Stimulated activated CD4-positive, alpha-beta T cell treated with anti-CD3 and anti-CD28 coated beads, Interleukin-4, amount 100 ng/mL, for 48 hours (primary cell): ENCODE data around the gene PKD1.

Source experiments
- DNase-seq, 2 donors: peaks; one replicate each; pipeline ENCODE4 v3.0.0-alpha.2; 2020; ENCODE audit warnings: low read depth in 2 of 2

The PKD1 gene

DNA sequence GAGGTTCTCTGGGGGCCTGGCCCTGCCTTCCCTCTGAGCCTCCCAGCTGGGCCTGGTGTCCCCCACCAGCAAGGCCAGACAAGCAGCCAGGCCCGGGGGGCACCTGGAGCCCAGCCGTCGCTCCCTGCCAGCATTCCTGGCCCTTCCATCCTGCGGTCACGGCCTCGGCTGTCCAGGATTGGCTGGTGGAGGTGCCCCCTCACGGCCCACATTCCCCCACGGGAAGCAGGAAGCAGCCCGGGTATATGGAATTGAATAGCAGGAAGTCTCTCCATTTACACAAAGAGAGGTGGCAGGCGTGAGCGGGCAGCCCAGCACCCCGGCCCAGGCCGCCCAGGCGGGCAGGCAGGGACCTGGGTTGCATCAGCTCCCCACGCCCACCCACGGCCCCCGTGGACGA is 34.4 kb upstream of the PKD1 start:
- DNase-seq = no peak

DNA sequence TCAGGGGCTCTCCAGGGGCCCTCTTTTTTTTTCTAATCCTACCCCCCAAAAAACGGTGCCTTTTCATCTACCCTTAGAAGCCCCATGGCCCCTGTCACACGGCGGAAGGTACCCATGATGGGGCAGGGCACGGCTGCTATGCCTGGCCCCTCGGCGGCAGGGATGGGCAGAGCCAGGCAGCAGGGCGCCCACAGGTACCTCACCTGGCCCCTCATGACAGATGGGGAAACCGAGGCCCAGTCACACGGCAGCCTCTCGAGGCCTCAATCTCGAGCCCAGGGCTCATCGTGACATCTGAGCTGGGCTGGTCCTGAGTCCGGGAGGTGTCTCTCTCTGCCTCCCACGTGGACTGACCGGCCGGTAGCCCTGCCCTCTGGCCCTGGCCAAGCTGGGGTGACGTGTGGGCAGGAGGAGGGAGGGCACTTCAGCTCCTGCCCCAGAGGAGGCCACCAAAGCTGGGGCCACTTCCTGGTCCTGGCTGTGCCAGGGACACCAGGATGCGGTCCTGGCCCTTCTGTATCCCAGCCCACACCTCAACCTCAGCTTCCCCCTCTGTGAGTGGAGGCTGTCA is 31.5 kb upstream of the PKD1 start:
- DNase-seq = no peak

DNA sequence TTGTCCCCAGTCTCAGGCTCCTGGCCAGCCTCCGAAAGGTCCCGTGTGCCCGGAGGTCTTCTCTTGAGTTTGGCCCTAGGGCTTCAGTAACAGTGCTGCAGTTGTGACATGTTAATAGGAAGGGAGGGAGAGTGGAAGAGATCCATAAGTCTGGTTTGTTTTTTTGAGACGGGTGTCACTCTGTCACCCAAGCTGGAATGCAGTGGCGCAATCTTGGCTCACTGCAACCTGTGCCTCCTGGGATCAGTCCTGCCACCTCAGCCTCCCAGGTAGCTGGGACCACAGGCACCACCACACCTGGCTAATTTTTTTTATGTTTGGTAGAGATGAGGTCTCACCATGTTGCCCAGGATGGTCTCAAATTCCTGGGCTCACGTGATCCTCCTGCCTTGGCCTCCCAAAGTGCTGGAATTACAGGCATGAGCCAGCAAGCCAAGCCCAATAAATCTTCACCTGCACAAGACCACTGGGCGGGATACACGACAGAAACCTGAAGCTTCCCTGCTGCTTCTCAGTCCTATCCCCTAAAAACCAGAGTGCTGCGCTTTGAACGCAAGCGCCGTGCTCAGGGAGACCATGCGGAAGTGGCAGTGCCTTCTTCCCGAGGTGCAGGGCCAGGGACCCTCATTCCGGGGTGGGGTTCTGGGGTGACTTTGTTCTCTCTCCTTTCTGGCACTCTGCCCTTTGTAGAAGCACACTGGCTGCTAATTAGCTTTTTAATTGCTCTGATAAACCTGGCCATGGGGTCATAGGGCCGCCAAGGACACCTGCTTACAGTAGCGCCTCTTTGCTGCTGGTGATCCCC is 30.8 kb upstream of the PKD1 start:
- no peak for DNase-seq

GRCh38 chr16:2165861-2166260 is 30.2 kb upstream of the PKD1 start:
- DNase-seq = no peak

GRCh38 chr16:2163211-2163881 is 27.6 kb upstream of the PKD1 start:
- no peak for DNase-seq

DNA sequence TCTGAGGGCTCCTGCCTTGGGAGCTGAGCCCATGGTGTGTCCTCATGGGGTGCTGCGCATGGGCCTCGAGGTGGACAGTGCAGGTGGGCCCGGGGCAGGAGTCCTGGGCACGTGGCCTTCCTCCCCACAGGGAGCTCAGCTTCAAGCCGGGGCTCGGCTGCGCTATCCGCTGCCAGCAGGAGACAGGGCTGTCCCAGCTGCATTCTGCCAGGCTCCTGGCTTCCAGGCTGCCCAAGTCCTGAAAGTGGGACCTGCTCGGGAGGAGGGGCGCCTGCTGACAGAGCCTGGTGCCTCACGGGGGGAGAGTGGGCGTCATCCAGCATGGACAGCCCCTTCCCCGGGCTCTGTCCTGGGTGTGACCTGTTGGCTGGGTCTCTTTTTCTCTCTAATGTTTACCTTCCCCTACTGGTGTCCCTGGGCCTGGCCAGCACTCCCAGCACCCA is 27.0 kb upstream of the PKD1 start:
- no peak for DNase-seq

GRCh38 chr16:2161911-2162310 is 26.2 kb upstream of the PKD1 start:
- DNase-seq = no peak

DNA sequence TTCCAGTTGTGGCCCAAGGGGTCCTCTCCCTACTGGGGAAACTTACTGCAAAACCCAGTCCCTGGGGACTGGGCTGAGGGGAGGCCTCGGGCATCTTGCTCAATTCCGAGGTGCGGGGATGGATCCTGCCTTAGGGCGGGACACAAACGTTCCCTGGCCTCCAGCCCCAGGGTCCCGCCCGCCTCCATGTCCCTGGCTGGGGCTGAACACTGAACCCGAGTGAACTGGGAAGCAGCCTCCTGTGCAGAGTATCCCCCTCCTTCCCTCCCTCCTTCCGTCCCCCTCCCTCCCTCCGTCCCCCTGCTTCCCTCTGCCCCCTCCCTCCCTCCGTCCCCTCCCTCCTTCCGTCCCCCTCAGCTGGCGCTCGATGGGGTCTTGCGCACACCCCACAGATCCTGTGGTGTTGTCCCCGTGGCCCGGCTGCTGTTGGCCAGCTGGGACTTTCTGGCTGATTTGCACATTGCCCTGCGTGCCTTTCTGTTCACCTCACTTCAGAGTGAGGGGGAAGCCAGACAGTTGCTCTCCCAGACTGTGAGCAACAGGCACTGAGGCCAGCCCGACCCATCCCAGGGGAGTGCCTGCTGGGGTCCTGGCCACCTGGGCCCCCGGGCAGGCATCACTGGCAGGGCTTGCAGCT is 25.3 kb upstream of the PKD1 start:
- no peak for DNase-seq

DNA sequence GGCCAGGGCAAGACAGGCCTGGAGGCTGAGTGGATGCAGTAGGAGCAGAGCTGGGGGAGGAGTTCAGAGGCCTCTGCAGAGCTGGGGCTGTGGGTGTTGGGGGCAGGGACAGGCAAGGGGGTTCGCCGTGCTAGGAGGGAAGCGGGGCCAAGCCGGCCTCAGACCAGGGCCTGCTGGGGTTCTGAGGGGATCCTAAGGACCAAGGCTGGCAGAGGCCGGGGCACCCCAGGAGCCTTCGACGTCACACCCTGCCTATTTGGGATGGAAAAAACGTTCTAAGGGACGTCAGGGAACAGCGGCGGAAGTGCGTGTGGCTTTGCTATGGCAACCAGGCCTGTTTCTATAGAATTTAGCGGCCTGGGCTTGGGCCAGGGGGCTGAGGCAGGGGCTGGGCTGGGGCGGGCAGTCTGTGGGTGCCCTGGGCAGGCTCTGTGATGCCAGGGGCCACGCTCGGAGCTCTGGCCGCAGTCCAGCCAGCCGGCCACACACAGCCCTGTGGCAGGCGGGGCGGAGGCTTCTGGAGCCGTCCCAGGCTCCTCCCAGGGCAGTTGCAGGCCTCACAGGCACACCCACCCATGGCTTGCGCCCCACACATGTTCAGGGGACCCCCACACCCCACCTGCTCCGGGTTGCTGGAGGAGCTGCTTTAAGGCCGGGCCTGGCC is 23.6 kb upstream of the PKD1 start:
- no peak for DNase-seq

DNA sequence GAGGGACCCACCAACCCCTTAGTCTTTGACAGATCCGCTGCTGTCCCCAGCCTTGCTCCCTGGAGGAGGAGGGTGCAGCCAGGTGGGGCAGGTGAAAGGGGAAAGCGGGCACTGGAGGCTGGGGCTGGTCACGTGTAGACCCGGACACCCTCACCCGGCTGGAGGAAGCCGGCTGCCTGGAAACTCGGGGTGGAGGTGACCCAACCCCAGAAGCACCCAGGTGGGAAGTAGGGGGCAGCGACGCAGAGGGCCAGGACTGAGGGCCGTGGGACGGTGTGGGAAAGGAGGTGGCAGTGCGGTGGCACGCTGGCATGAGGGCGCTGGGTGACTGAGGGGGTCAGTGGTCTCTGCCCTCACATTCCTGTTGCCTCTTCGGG is 22.6 kb upstream of the PKD1 start:
- DNase-seq = no peak

GRCh38 chr16:2157480-2158261 is 22.0 kb upstream of the PKD1 start:
- no peak for DNase-seq

GRCh38 chr16:2156849-2157224 is 21.1 kb upstream of the PKD1 start:
- DNase-seq = no peak

DNA sequence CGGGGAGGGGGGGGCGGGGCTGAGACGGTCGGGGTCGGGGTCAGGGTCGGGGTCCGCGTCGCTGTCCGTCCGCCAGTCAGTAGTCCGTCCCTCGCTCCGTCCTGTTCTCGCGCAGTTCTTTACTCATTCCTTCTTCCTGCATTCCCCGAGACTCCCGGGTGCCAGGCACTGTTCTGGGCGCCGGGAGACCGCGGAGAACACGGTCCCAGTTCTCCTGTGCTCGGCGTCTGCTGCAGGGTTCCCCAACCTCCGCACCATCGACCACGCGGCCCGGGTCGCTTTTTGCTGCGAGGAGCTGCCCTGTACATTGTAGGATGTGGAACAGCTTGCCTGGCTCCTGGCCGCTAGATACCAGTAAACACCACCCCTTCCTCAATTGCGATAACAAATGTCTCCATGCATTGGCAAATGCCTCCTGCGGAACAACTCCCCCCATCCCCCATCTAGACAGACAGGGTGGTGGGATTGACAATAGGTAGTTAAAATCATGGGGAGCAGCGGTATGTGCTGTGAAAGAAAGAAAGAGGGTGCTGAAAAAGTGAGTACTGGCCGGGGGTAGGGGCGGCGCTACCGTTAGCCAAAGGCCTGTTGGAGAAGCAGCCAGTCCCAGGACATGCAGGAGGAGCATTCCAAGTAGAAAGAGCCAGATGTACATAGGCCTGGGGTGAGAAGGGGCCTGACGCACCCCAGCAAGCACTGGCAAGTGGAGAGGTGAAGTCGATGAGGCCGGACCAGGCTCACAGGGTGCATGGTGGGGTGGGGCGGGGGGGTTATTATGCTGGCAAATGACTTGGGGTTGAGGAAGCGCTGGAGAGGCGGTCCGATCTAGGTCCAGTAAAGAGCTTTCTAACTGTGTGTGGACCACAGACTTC is 20.5 kb upstream of the PKD1 start:
- DNase-seq = no peak

- peak; percentile 93 to 96 for DNase-seq
Measured at GRCh38 chr16:2155091-2155950, 19.6 kb upstream of the PKD1 start, which contains the start of gene TRAF7. TRAF7 (plus strand) TSS chr16:2155782; CDS start chr16:2163921, 8,139 bp downstream.

GRCh38 chr16:2154533-2155090 is 18.9 kb upstream of the PKD1 start:
- DNase-seq = no peak

DNA sequence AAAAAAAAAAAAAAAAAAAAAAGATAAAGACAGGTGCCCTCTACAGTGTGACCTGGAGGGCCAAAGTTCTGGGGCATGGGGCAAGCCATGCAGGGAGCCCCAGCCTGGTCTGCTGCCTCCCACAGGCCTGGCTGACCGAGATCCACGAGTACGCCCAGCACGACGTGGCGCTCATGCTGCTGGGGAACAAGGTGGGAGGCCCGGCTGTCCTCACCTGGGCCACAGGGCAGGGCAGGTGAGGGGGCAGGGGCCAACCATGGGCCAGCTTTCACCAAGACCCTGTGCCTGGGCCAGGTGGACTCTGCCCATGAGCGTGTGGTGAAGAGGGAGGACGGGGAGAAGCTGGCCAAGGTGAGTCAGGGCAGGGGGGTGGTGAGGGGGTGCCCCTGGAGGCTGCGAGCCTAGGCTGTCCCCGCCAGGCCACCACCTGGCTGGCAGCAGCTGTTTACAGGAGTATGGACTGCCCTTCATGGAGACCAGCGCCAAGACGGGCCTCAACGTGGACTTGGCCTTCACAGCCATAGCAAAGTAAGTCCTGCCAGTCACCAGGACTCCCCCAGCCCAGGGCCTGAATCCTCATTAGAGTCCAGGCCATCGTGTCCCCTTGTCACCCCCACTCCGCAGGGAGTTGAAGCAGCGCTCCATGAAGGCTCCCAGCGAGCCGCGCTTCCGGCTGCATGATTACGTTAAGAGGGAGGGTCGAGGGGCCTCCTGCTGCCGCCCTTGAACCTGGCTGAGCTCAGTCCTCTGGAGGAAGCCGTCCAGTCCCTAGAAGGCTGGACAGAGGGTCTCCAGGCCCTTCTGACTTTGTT is 17.2 kb upstream of the PKD1 start:
- no peak for DNase-seq

- no peak for DNase-seq
Measured at GRCh38 chr16:2151188-2152091, 15.7 kb upstream of the PKD1 start.
